Calu3 (cell line): ENCODE measurements around the gene SPCS3. TPM values are rescaled to one million over a fixed set of nuclear protein-coding genes. Genes with fewer than 3 reads are reported as not detected.
"Not testable (repeated sequence)": the region's sequence is repeated elsewhere in the genome, so short reads cannot be mapped to it uniquely, and the experiment has no call there.

Experiments
- BruUV-seq: library from RNA; stranded (reverse); fragments of 400-500 nt; replicated peaks from 2 replicates; lab custom pipeline; 2021; lab: Mats Ljungman, UMichigan
- CTCF ChIA-PET: fragments of 300-600 bp; sonication (Branson Sonifier 250); formaldehyde crosslinking; loops from one replicate; lab custom pipeline; 2022; ENCODE audit warnings: antibody characterized with exemption; lab: Charles Lee
- DNase-seq: peaks from one replicate; pipeline ENCODE4 v3.0.0; 2022
- H3K27ac Mint-ChIP-seq: one replicate; pipeline ENCODE4 v1.8.0; 2022; ENCODE audit warnings: mixed read lengths; ENCODE audit not compliant: unreplicated experiment
- H3K27me3 Mint-ChIP-seq: one replicate; pipeline ENCODE4 v1.8.0; 2022; ENCODE audit warnings: mixed read lengths; ENCODE audit not compliant: unreplicated experiment
- H3K36me3 Mint-ChIP-seq: one replicate; pipeline ENCODE4 v1.8.0; 2022; ENCODE audit warnings: mild to moderate bottlenecking, moderate library complexity, mixed read lengths; ENCODE audit not compliant: insufficient read depth, unreplicated experiment
- H3K4me1 Mint-ChIP-seq: one replicate; pipeline ENCODE4 v1.8.0; 2022; ENCODE audit warnings: mild to moderate bottlenecking, low read depth, mixed read lengths; ENCODE audit not compliant: unreplicated experiment
- H3K4me3 Mint-ChIP-seq: one replicate; pipeline ENCODE4 v1.8.0; 2022; ENCODE audit warnings: mild to moderate bottlenecking, low read depth, moderate library complexity, mixed read lengths; ENCODE audit not compliant: unreplicated experiment
- H3K9me3 Mint-ChIP-seq: one replicate; pipeline ENCODE4 v1.8.0; 2022; ENCODE audit warnings: low read depth, mixed read lengths; ENCODE audit not compliant: unreplicated experiment
- intact Hi-C: fragments of 100-400 bp; cut with micrococcal nuclease; formaldehyde crosslinking; loops from one replicate; pipeline ENCODE4 v1.10.0; 2022; ENCODE audit not compliant: unreplicated experiment
- total RNA-seq: library from RNA; stranded (reverse); gene quantifications from 2 replicates; pipeline ENCODE4 v1.2.3, GENCODE V29; 2022
- TF ChIP-seq, protein P1 (sequence below): fragments of 200-600 bp; IDR thresholded peaks from one replicate; pipeline ENCODE4 v1.8.0; 2022; ENCODE audit warnings: antibody characterized with exemption; ENCODE audit not compliant: unreplicated experiment

SPCS3 gene
- total RNA-seq, 1 experiment from 2014 or later = 94.6 TPM

- Mint-ChIP-seq H3K36me3 (peaks cover 6% of the 10 kb centered on the region), H3K27ac (no peak overlapping the region), H3K27me3 (no peaks in the 10 kb centered on the region), H3K4me3 (no peak overlapping the region), H3K9me3 (no peaks in the 10 kb centered on the region), H3K4me1 (no peaks in the 10 kb centered on the region)
- DNase-seq = no peak
- TF ChIP-seq, protein P1, sequence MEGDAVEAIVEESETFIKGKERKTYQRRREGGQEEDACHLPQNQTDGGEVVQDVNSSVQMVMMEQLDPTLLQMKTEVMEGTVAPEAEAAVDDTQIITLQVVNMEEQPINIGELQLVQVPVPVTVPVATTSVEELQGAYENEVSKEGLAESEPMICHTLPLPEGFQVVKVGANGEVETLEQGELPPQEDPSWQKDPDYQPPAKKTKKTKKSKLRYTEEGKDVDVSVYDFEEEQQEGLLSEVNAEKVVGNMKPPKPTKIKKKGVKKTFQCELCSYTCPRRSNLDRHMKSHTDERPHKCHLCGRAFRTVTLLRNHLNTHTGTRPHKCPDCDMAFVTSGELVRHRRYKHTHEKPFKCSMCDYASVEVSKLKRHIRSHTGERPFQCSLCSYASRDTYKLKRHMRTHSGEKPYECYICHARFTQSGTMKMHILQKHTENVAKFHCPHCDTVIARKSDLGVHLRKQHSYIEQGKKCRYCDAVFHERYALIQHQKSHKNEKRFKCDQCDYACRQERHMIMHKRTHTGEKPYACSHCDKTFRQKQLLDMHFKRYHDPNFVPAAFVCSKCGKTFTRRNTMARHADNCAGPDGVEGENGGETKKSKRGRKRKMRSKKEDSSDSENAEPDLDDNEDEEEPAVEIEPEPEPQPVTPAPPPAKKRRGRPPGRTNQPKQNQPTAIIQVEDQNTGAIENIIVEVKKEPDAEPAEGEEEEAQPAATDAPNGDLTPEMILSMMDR = no peak
- CTCF ChIA-PET = no interaction called here
- no TSS peak for BruUV-seq
- intact Hi-C loops = loop anchor here (10.0 kb wide), 1 partner anchor 1669 kb away; no protein-coding TSS in a partner anchor
Measured at GRCh38 chr4:176273736-176274135, 46.0 kb upstream of the SPCS3 start.

DNA sequence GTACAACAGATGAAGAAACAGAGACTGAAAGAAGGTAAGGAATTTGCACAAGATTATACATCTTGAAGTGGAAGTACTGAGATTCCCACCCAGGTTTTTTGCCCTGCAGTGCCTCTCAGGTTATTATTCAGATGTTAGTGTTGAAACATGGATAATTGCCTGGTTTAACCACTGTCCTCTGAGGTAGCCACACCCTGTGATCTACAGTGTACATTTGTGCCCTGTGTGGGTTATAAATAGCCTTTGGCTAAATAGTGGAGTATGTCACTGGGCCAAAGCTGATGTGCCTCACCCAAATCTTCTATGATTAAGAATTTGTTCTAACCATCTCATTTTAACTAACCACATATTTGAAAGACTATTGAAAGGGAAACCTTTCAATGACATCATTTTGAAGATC is 45.3 kb upstream of the SPCS3 start:
- H3K4me3 Mint-ChIP-seq = no peak overlapping the region
- intact Hi-C loops = loop anchor here (10.0 kb wide), 1 partner anchor 1670 kb away; no protein-coding TSS in a partner anchor
- H3K9me3 Mint-ChIP-seq = no peaks in the 10 kb centered on the region
- no peak overlapping the region for H3K27ac Mint-ChIP-seq
- peaks cover 6% of the 10 kb centered on the region for H3K36me3 Mint-ChIP-seq
- TF ChIP-seq, protein P1 = no peak
- H3K4me1 Mint-ChIP-seq = no peaks in the 10 kb centered on the region
- DNase-seq = no peak
- H3K27me3 Mint-ChIP-seq = no peaks in the 10 kb centered on the region
- no TSS peak for BruUV-seq
- CTCF ChIA-PET = no interaction called here

DNA sequence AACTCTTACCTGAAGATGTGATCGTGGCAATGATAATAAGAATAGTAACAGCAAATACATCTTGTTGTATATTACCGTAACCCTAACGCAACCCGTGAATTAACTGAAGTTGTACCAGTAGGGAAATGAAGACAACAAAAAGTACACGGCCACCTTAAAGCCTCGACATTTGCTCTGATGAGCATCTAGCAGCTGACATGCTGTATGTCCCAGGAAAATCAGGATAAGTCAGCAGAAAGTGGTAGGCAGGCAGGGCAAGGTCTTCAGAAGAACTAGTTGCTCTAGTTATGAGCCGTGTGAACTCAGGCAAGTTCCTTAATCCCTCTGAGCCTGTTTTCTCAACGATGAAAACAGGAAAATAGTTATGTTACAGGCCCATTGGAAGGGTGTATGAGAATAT is 43.1 kb upstream of the SPCS3 start:
- CTCF ChIA-PET = no interaction called here
- intact Hi-C loops = loop anchor here (1.0 to 10.0 kb wide), 4 partner anchors 79 to 1672 kb away; partner anchors contain the start of gene SPATA4
- H3K36me3 Mint-ChIP-seq = peaks cover 6% of the 10 kb centered on the region
- no peaks in the 10 kb centered on the region for H3K27me3 Mint-ChIP-seq
- H3K27ac Mint-ChIP-seq = no peak overlapping the region
- TF ChIP-seq, protein P1 = no peak
- no TSS peak for BruUV-seq
- peak overlapping the region; percentile 65 for H3K4me3 Mint-ChIP-seq
- H3K4me1 Mint-ChIP-seq = no peaks in the 10 kb centered on the region
- no peak for DNase-seq
- no peaks in the 10 kb centered on the region for H3K9me3 Mint-ChIP-seq

DNA sequence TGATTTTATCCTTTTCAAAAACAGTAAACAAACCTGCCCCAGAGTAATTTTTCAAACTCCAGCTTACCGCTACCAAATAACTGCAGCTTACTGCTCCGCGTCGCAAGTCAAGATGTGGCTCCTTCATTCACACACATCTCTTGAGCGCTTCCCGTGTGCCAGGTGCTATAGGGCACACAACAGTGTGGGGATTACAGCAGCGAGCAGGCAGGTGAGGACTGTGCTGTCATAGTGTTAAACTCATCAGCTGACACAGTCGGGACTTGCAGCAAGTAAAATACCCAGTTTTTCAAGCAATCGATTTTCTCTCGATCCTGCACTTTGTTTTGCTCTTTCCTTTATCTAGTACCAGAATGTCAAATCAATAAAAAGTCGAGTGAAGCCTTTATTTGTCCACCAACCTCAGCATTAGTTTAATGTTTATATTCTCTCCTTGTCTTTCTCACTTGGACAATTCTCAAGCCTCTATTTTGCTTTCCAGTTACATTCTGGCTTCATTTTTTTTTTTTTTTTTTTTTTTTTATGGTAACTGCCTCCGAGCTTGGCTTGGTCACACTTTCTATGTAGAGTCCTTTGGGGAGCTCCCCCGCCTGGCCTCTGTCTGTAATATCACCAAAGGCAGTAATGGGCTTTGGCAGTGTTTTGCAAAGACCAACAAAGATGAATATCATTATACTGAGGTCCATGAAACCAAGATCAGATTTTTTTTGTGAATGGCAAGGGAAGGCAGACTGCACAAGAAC is 42.4 kb upstream of the SPCS3 start:
- H3K9me3 Mint-ChIP-seq = no peaks in the 10 kb centered on the region
- H3K4me1 Mint-ChIP-seq = no peaks in the 10 kb centered on the region
- TF ChIP-seq, protein P1 = no peak
- peak; percentile 58 for DNase-seq
- intact Hi-C loops = loop anchor here (1.0 to 10.0 kb wide), 4 partner anchors 80 to 1673 kb away; partner anchors contain the start of gene SPATA4
- H3K27ac Mint-ChIP-seq = no peak overlapping the region
- CTCF ChIA-PET = interaction anchor here (0.6 to 0.8 kb wide), 4 partner anchors 36 to 127 kb away, joined by 3 to 5 read pairs (median 4); no protein-coding TSS in a partner anchor
- peak overlapping the region; percentile 65 for H3K4me3 Mint-ChIP-seq
- BruUV-seq = no TSS peak
- peaks cover 6% of the 10 kb centered on the region for H3K36me3 Mint-ChIP-seq
- no peaks in the 10 kb centered on the region for H3K27me3 Mint-ChIP-seq

DNA sequence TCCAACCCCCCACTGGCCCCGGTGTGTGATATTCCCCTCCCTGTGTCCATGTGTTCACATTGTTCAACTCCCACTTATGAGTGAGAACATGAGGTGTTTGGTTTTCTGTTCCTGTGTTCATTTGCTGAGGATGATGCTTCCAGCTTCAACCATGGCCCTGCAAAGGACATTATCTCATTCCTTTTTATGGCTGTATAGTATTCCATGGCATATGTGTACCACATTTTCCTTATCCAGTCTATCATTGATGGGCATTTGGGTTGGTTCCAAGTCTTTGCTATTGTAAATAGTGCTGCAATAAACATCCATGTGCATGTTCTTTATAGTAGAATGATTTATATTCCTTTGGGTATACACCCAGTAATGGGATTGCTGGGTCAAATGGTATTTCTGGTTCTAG is 40.2 kb upstream of the SPCS3 start:
- H3K36me3 Mint-ChIP-seq, H3K9me3 Mint-ChIP-seq, H3K4me3 Mint-ChIP-seq, H3K27ac Mint-ChIP-seq, BruUV-seq, DNase-seq, CTCF ChIA-PET, H3K27me3 Mint-ChIP-seq, H3K4me1 Mint-ChIP-seq: not testable (repeated sequence)
- intact Hi-C loops = loop anchor here (5.0 to 10.0 kb wide), 3 partner anchors 82 to 1675 kb away; partner anchors contain the start of gene SPATA4
